Kidney (tissue), 14 donors: Measurements from ENCODE around the gene SMIM24. TPM values are rescaled to one million over a fixed set of nuclear protein-coding genes. Genes with fewer than 3 reads are reported as not detected.
A peak's percentile ranks its signal among the peaks of the same experiment; 100 is the strongest.
"Not testable (repeated sequence)": the region's sequence is repeated elsewhere in the genome, so short reads cannot be mapped to it uniquely, and the experiment has no call there.

Experiments used
- DNase-seq, 5 donors: peaks; one replicate each; pipeline ENCODE4 v3.0.0-alpha.2; 2013 to 2020
- FAIRE-seq: peaks from 2 replicates; lab custom pipeline; 2012; peaks lifted over from hg19 to GRCh38; lab: Jason Lieb, UNC
- H3K27ac ChIP-seq, 2 donors: one replicate each; pipeline ENCODE4 v1.7.0; 2013; ENCODE audit warnings: low read depth in 2 of 2, low read length in 2 of 2, inconsistent platforms in 1 of 2
- H3K27me3 ChIP-seq: one replicate; pipeline ENCODE4 v1.7.1; 2013; ENCODE audit warnings: low read length, inconsistent platforms; ENCODE audit not compliant: control insufficient read depth, insufficient read depth
- H3K36me3 ChIP-seq, 3 donors: one replicate each; pipeline versions ENCODE4 v1.7.0 to v1.7.1; 2013; ENCODE audit warnings: low read length in 3 of 3, control low read depth in 1 of 3, inconsistent platforms in 1 of 3; ENCODE audit not compliant: insufficient read depth in 3 of 3, control insufficient read depth in 2 of 3
- H3K4me1 ChIP-seq, 3 donors: one replicate each; pipeline versions ENCODE4 v1.7.0 to v1.7.1; 2013; ENCODE audit warnings: low read length in 3 of 3, inconsistent platforms in 1 of 3, low read depth in 1 of 3; ENCODE audit not compliant: control insufficient read depth in 2 of 3, insufficient read depth in 2 of 3
- H3K4me3 ChIP-seq, 3 donors: one replicate each; pipeline versions ENCODE4 v1.7.0 to v1.8.1; 2013; ENCODE audit warnings: low read length in 3 of 3, control low read depth in 1 of 3, inconsistent platforms in 1 of 3
- H3K9ac ChIP-seq, 3 donors: one replicate each; pipeline versions ENCODE4 v1.7.0 to v1.7.1; 2013; ENCODE audit warnings: low read length in 3 of 3, control low read depth in 1 of 3, inconsistent platforms in 1 of 3
- H3K9me3 ChIP-seq, 3 donors: one replicate each; pipeline versions ENCODE4 v1.7.0 to v1.7.1; 2013; ENCODE audit warnings: low read length in 3 of 3, control low read depth in 1 of 3, inconsistent platforms in 1 of 3; ENCODE audit not compliant: control insufficient read depth in 2 of 3, insufficient read depth in 1 of 3
- CTCF ChIP-seq: IDR thresholded peaks from 3 replicates; pipeline ENCODE4 v1.5.1; 2012; ENCODE audit warnings: mild to moderate bottlenecking, moderate library complexity, borderline replicate concordance; ENCODE audit not compliant: insufficient read depth; ENCODE audit errors: extremely low read depth
- intact Hi-C: fragments of 100-400 bp; cut with DNase I; formaldehyde crosslinking; loops from one replicate; pipeline ENCODE4 v1.11.1; 2022
- polyA plus RNA-seq: library from polyadenylated mRNA; stranded (reverse); fragments of 350-450 nt; fragmentation: Illumina TruSeq; extraction: RNeasy Lipid Tissue Mini Kit (QIAGEN cat#74804); gene quantifications from one replicate; pipeline ENCODE4 v1.2.3, GENCODE V29; 2014; ENCODE audit warnings: low read depth, low replicate concordance; ENCODE audit not compliant: insufficient read depth
- total RNA-seq: library from RNA; stranded (reverse); fragmentation: NEBNext Ultra II Directional; extraction: Animal tissue kit (Norgen Biotek cat#: 25700); gene quantifications from one replicate; pipeline ENCODE4 v1.2.1, GENCODE V29; 2021
- donor health status: control.
- donor health status: control.
- donor health status: control.
- donor health status: control.
- donor health status: control.
- donor health status: DM: yes; HTN: yes; CAD: no.
- donor health status: Normal renal cell carcinoma (clear cell type).

SMIM24 gene
- total and polyA plus RNA-seq, 2 donors from 2014 or later: 49.8 to 1,108 TPM

DNA sequence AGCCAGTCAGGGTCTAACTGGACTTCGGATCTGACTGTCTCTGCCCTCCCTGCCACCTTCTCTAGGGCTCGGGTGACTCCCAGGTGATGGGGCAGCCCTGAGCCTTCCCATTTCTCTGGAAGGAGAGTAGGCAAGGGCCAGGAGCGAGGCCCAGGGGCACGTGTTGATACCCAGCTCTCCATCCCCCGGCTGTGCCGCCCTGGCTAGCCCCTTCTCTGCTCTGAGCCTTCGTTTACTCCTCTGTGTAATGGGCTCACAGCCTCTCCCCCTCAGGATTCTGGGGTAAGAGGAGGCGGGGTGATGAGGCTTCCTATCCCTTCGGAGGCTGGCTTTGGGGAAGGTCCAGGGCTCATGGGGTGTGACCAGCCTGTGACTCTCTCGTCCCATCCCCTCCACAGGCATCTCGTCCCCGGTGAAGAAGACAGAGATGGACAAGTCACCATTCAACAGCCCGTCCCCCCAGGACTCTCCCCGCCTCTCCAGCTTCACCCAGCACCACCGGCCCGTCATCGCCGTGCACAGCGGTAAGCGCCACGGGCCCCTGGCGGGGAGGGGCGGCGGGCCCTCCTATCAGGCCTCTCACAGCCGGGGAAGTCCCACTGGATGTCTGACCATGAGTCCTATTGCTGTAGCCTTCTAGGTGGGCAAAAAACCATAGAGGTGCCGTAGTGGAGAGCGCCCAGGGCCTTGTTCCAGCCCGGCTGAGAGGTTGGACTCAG, 31.6 kb downstream of the SMIM24 start:
- no peak for FAIRE-seq
- intact Hi-C loops: no loop called here
- H3K9me3 ChIP-seq: no peaks in the 10 kb centered on the region
- peaks cover 4 to 30% (median 18%) of the 10 kb centered on the region in 3 donors for H3K36me3 ChIP-seq
- DNase-seq: no peak
- H3K27me3 ChIP-seq: no peaks in the 10 kb centered on the region
- H3K9ac ChIP-seq: no peak overlapping the region
- no peak overlapping the region for H3K4me3 ChIP-seq
- H3K4me1 ChIP-seq: peaks cover 0 to 13% (median 4%) of the 10 kb centered on the region in 3 donors
- TF ChIP-seq CTCF: no peak
- H3K27ac ChIP-seq: peak overlapping the region in 1 of 2 donors; percentile 41

DNA sequence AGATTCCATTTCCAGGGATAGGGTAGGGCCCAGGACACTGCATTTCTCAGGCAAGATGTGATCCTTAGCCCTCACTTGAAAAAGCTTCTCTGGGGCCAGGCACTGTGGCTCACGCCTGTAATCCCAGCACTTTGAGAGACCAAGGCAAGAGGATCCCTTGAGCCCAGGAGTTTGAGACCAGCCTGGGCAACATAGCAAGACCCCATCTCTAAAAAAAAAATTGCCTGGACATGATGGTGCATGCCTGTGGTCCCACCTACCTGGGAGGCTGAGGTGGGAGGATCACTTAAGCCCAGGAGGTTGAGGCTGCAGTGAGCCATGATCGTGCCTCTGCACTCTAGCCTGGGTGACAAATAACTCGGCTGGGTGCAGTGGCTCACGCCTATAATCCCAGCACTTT, 33.7 kb downstream of the SMIM24 start:
- Histone ChIP-seq H3K4me1 (peaks cover 0 to 15% (median 4%) of the 10 kb centered on the region in 3 donors), H3K36me3 (peaks cover 4 to 23% (median 8%) of the 10 kb centered on the region in 3 donors)
- H3K9me3 ChIP-seq, H3K9ac ChIP-seq, FAIRE-seq, H3K27ac ChIP-seq, intact Hi-C loops, H3K4me3 ChIP-seq, DNase-seq, H3K27me3 ChIP-seq: not testable (repeated sequence)

GRCh38 chr19:3444695-3445234, 35.6 kb downstream of the SMIM24 start:
- H3K27me3 ChIP-seq: no peaks in the 10 kb centered on the region
- peaks cover 0 to 13% (median 4%) of the 10 kb centered on the region in 3 donors for H3K4me1 ChIP-seq
- H3K9me3 ChIP-seq: no peaks in the 10 kb centered on the region
- H3K4me3 ChIP-seq: peak overlapping the region in 1 of 3 donors; percentile 41
- TF ChIP-seq CTCF: no peak
- no peak for DNase-seq
- no peak for FAIRE-seq
- intact Hi-C loops: no loop called here
- no peak overlapping the region for H3K9ac ChIP-seq
- no peak overlapping the region for H3K27ac ChIP-seq
- peaks cover 4 to 23% (median 8%) of the 10 kb centered on the region in 3 donors for H3K36me3 ChIP-seq
